Endodermal cell (in vitro differentiated cells): ENCODE measurements around the gene POU4F1. TPM values are rescaled to one million over a fixed set of nuclear protein-coding genes. Genes with fewer than 3 reads are reported as not detected.

ENCODE experiments used
- DNase-seq: peaks from one replicate; pipeline ENCODE4 v3.0.0-alpha.2; 2017
- H3K27ac ChIP-seq: 2 replicates; pipeline ENCODE4 v1.5.1; 2013; ENCODE audit warnings: mild to moderate bottlenecking, low read depth, low read length, moderate library complexity
- H3K27me3 ChIP-seq: 2 replicates; pipeline ENCODE4 v1.6.1; 2013; ENCODE audit warnings: mild to moderate bottlenecking, low read length, moderate library complexity; ENCODE audit not compliant: insufficient read depth, control insufficient read depth, poor library complexity, severe bottlenecking
- H3K36me3 ChIP-seq: 2 replicates; pipeline ENCODE4 v1.7.0; 2013; ENCODE audit warnings: mild to moderate bottlenecking, low read length, moderate library complexity; ENCODE audit not compliant: control insufficient read depth, insufficient read depth
- H3K4me1 ChIP-seq: one replicate; pipeline ENCODE4 v1.7.0; 2013; ENCODE audit warnings: low read length; ENCODE audit not compliant: control insufficient read depth, insufficient read depth
- H3K4me3 ChIP-seq: 2 replicates; pipeline ENCODE4 v1.5.1; 2013; ENCODE audit warnings: mild to moderate bottlenecking, low read length, moderate library complexity
- H3K9ac ChIP-seq: 2 replicates; pipeline ENCODE4 v1.6.1; 2013; ENCODE audit warnings: mild to moderate bottlenecking, low read length, moderate library complexity; ENCODE audit not compliant: poor library complexity, severe bottlenecking; ENCODE audit errors: extremely low read depth
- H3K9me3 ChIP-seq: 2 replicates; pipeline ENCODE4 v1.6.1; 2013; ENCODE audit warnings: mild to moderate bottlenecking, low read length, moderate library complexity; ENCODE audit not compliant: control insufficient read depth
- H3K27ac Mint-ChIP-seq: 2 replicates; pipeline ENCODE4 v1.8.0; 2020; ENCODE audit warnings: mixed read lengths
- H3K27me3 Mint-ChIP-seq: 2 replicates; pipeline ENCODE4 v1.8.0; 2021; ENCODE audit warnings: mild to moderate bottlenecking, mixed read lengths; ENCODE audit not compliant: insufficient read depth
- H3K36me3 Mint-ChIP-seq: 2 replicates; pipeline ENCODE4 v1.8.0; 2020; ENCODE audit warnings: low read depth, mixed read lengths
- H3K4me1 Mint-ChIP-seq: 2 replicates; pipeline ENCODE4 v1.8.0; 2020; ENCODE audit warnings: mixed read lengths
- H3K4me3 Mint-ChIP-seq: 2 replicates; pipeline ENCODE4 v1.8.0; 2020; ENCODE audit warnings: mild to moderate bottlenecking, moderate library complexity, mixed read lengths
- H3K9me3 Mint-ChIP-seq: 2 replicates; pipeline ENCODE4 v1.8.0; 2020; ENCODE audit warnings: mild to moderate bottlenecking, mixed read lengths
- CTCF ChIP-seq: fragments of 200-600 bp; sonication (generic); conservative IDR thresholded peaks from 2 replicates; pipeline ENCODE4 v1.5.0; 2021; ENCODE audit warnings: antibody characterized with exemption, mild to moderate bottlenecking
- WGBS, 2 experiments: methylation state at CpG; one replicate each; pipeline versions ENCODE4 v1.1.5 to v1.1.7; 2013; ENCODE audit warnings: missing lambda C conversion rate in 2 of 2, mixed read lengths in 1 of 2; ENCODE audit not compliant: insufficient coverage in 1 of 2, insufficient read length in 1 of 2; 5-methylcytosine and 5-hydroxymethylcytosine counted together
- total RNA-seq, 2 donors: library from RNA; stranded (reverse); fragmentation: NEBNext Ultra II Directional in 1 of 2; extraction: Animal tissue kit (Norgen Biotek cat#: 25700) in 1 of 2; gene quantifications; 2 replicates in 1 of 2; 3 replicates in 1 of 2; pipeline ENCODE4 v1.2.1, GENCODE V29; 2021

The POU4F1 gene
- total RNA-seq, 2 donors from 2014 or later = 0.11 to 0.15 TPM

DNA sequence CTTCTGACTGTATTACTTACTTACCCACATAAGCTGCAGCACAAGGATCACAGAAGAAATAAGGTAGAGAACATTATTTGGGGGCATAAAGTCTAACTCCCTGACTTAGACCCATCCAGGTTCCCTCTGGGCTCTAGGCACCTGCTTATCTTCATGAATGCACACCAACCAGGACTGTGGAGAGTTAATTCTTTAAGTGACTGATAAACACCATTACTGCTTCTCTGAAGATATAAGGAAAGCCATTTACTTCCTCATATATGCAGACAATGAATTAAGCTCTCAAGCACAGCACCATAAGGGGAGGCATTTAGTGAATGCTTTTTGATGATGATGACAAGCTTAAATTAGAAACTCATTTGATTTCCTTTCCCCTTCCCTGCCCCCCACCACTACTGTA lies 33.1 kb upstream of the POU4F1 start:
- Mint-ChIP-seq H3K27me3 (no peaks in the 10 kb centered on the region), H3K36me3 (peaks cover 64% of the 10 kb centered on the region), H3K9me3 (no peaks in the 10 kb centered on the region), H3K27ac (no peak overlapping the region), H3K4me3 (no peak overlapping the region), H3K4me1 (no peaks in the 10 kb centered on the region)
- no peaks in the 10 kb centered on the region for H3K9me3 ChIP-seq
- H3K27me3 ChIP-seq = no peaks in the 10 kb centered on the region
- no peak for TF ChIP-seq CTCF
- no peaks in the 10 kb centered on the region for H3K4me1 ChIP-seq
- no peak for DNase-seq
- no peak overlapping the region for H3K4me3 ChIP-seq
- no peak overlapping the region for H3K27ac ChIP-seq
- H3K9ac ChIP-seq = no peak overlapping the region
- peaks cover 76% of the 10 kb centered on the region for H3K36me3 ChIP-seq

- peaks cover 56% of the 10 kb centered on the region for H3K36me3 Mint-ChIP-seq
These were observed 29.6 kb upstream of the POU4F1 start for GRCh38 chr13:78632996-78633395.

DNA sequence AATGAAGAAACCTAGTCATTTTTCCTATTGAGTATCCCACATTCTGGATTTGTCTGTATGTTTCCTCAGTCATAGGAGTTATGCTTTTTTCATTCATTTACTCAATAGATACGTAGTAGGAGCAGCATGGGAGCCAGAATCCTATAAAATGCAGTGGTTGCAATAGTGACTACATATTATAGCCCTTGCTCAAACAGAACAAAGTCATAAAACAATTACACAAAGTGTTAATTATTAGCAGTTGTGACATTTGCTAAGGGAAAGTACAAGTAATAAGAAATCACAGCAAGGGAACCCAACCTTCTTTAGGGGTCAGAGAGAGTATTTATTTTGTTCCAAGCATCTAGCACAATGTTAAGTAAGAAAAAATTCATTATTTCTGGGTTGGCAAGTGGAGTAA lies 27.7 kb upstream of the POU4F1 start:
- H3K4me3 Mint-ChIP-seq = no peak overlapping the region

More at GRCh38 chr13:78632996-78633395, 29.6 kb upstream of the POU4F1 start:
- H3K36me3 ChIP-seq = peaks cover 66% of the 10 kb centered on the region
- H3K27me3 ChIP-seq = no peaks in the 10 kb centered on the region
- DNase-seq = no peak
- no peaks in the 10 kb centered on the region for H3K4me1 ChIP-seq
- 95 to 100% methylated on average over 1 to 4 of the region's 4 CpGs for WGBS, 2 experiments
- H3K27ac ChIP-seq = no peak overlapping the region
- Mint-ChIP-seq H3K27me3 (no peaks in the 10 kb centered on the region), H3K9me3 (no peaks in the 10 kb centered on the region), H3K4me3 (no peak overlapping the region), H3K4me1 (no peaks in the 10 kb centered on the region), H3K27ac (no peak overlapping the region)
- no peak overlapping the region for H3K4me3 ChIP-seq
- H3K9ac ChIP-seq = no peak overlapping the region
- H3K9me3 ChIP-seq = no peaks in the 10 kb centered on the region
- no peak for TF ChIP-seq CTCF

More for the DNA sequence above, 27.7 kb upstream of the POU4F1 start:
- Histone ChIP-seq H3K4me1 (no peaks in the 10 kb centered on the region), H3K27ac (no peak overlapping the region), H3K36me3 (peaks cover 54% of the 10 kb centered on the region), H3K9ac (no peak overlapping the region), H3K9me3 (no peaks in the 10 kb centered on the region), H3K27me3 (no peaks in the 10 kb centered on the region), H3K4me3 (no peak overlapping the region)
- Mint-ChIP-seq H3K27ac (no peak overlapping the region), H3K27me3 (no peaks in the 10 kb centered on the region), H3K36me3 (peaks cover 64% of the 10 kb centered on the region), H3K4me1 (no peaks in the 10 kb centered on the region), H3K9me3 (no peaks in the 10 kb centered on the region)
- WGBS, 2 experiments = 92% methylated on average over 1 of the region's 1 CpG; no CpG with 5 or more reads in 1 of the 2 experiments
- DNase-seq = no peak
- TF ChIP-seq CTCF = no peak
